Osteocyte (in vitro differentiated cells): Measurements from ENCODE around the gene MAFF. TPM values are rescaled to one million over a fixed set of nuclear protein-coding genes. Genes with fewer than 3 reads are reported as not detected.
A peak's percentile ranks its signal among the peaks of the same experiment; 100 is the strongest.
"Not testable (repeated sequence)": the region's sequence is repeated elsewhere in the genome, so short reads cannot be mapped to it uniquely, and the experiment has no call there.

Experiments used
- DNase-seq: peaks from one replicate; pipeline ENCODE4 v3.0.0; 2021; ENCODE audit warnings: mixed read lengths; ENCODE audit not compliant: unreplicated experiment; ENCODE audit errors: extremely low spot score
- H3K27ac Mint-ChIP-seq: one replicate; pipeline ENCODE4 v1.8.0; 2021; ENCODE audit warnings: mild to moderate bottlenecking, mixed read lengths; ENCODE audit not compliant: unreplicated experiment
- H3K27me3 Mint-ChIP-seq: one replicate; pipeline ENCODE4 v1.8.0; 2021; ENCODE audit warnings: mixed read lengths; ENCODE audit not compliant: unreplicated experiment
- H3K36me3 Mint-ChIP-seq: one replicate; pipeline ENCODE4 v1.8.0; 2021; ENCODE audit warnings: mixed read lengths; ENCODE audit not compliant: unreplicated experiment
- H3K4me1 Mint-ChIP-seq: one replicate; pipeline ENCODE4 v1.8.0; 2021; ENCODE audit warnings: mixed read lengths; ENCODE audit not compliant: unreplicated experiment
- H3K4me3 Mint-ChIP-seq: one replicate; pipeline ENCODE4 v1.8.0; 2021; ENCODE audit warnings: mild to moderate bottlenecking, moderate library complexity, mixed read lengths; ENCODE audit not compliant: unreplicated experiment
- H3K9me3 Mint-ChIP-seq: one replicate; pipeline ENCODE4 v1.8.0; 2021; ENCODE audit warnings: mixed read lengths; ENCODE audit not compliant: unreplicated experiment
- CTCF ChIP-seq: fragments of 200-600 bp; sonication (generic); IDR thresholded peaks from 2 replicates; pipeline ENCODE4 v1.5.0; 2021; ENCODE audit warnings: antibody characterized with exemption, mild to moderate bottlenecking, moderate library complexity
- total RNA-seq: library from RNA; stranded (reverse); gene quantifications from 2 replicates; pipeline ENCODE4 v1.2.1, GENCODE V29; 2021

MAFF gene
- total RNA-seq, 1 donor from 2014 or later, result 17.0 TPM

GRCh38 chr22:38174626-38175025 lies 27.2 kb upstream of the MAFF start:
- H3K4me1 Mint-ChIP-seq, result peaks cover 47% of the 10 kb centered on the region

GRCh38 chr22:38175206-38176118 lies 26.3 kb upstream of the MAFF start:
- H3K36me3 Mint-ChIP-seq, result no peaks in the 10 kb centered on the region
- peaks cover 55% of the 10 kb centered on the region for H3K4me1 Mint-ChIP-seq
- H3K9me3 Mint-ChIP-seq, result no peaks in the 10 kb centered on the region
- H3K27ac Mint-ChIP-seq, result peak overlapping the region; percentile 69
- no peak overlapping the region for H3K4me3 Mint-ChIP-seq
- no peaks in the 10 kb centered on the region for H3K27me3 Mint-ChIP-seq
- no peak for DNase-seq
- no peak for TF ChIP-seq CTCF

More at GRCh38 chr22:38174626-38175025, 27.2 kb upstream of the MAFF start:
- H3K9me3 Mint-ChIP-seq, result no peaks in the 10 kb centered on the region
- H3K36me3 Mint-ChIP-seq, result no peaks in the 10 kb centered on the region
- no peak overlapping the region for H3K4me3 Mint-ChIP-seq
- TF ChIP-seq CTCF, result no peak
- no peak for DNase-seq
- H3K27me3 Mint-ChIP-seq, result no peaks in the 10 kb centered on the region
- no peak overlapping the region for H3K27ac Mint-ChIP-seq

GRCh38 chr22:38176170-38176741 lies 25.5 kb upstream of the MAFF start:
- Mint-ChIP-seq H3K4me1 (peaks cover 63% of the 10 kb centered on the region), H3K9me3 (no peaks in the 10 kb centered on the region), H3K27ac (peak overlapping the region; percentile 69), H3K4me3 (no peak overlapping the region), H3K36me3 (no peaks in the 10 kb centered on the region), H3K27me3 (no peaks in the 10 kb centered on the region)
- no peak for DNase-seq
- no peak for TF ChIP-seq CTCF

GRCh38 chr22:38177044-38177443 lies 24.8 kb upstream of the MAFF start:
- DNase-seq, result no peak
- Mint-ChIP-seq H3K27ac (peak overlapping the region; percentile 69), H3K4me1 (peaks cover 68% of the 10 kb centered on the region), H3K9me3 (no peaks in the 10 kb centered on the region), H3K36me3 (no peaks in the 10 kb centered on the region), H3K4me3 (no peak overlapping the region), H3K27me3 (no peaks in the 10 kb centered on the region)
- TF ChIP-seq CTCF, result no peak

- H3K4me1 Mint-ChIP-seq, result peaks cover 63% of the 10 kb centered on the region
- not testable (repeated sequence) for H3K4me3 Mint-ChIP-seq
Observed at GRCh38 chr22:38177571-38177925, 24.2 kb upstream of the MAFF start.

More at GRCh38 chr22:38177571-38177925, 24.2 kb upstream of the MAFF start:
- H3K27me3 Mint-ChIP-seq, H3K36me3 Mint-ChIP-seq, DNase-seq, H3K9me3 Mint-ChIP-seq: not testable (repeated sequence)
- H3K27ac Mint-ChIP-seq, result peak overlapping the region; percentile 100
